Omental fat pad (tissue), 4 donors: ENCODE data around the gene PSMF1. TPM values are rescaled to one million over a fixed set of nuclear protein-coding genes. Genes with fewer than 3 reads are reported as not detected.
"Not testable (repeated sequence)": the region's sequence is repeated elsewhere in the genome, so short reads cannot be mapped to it uniquely, and the experiment has no call there.

Experiments used
- ATAC-seq: fragments of 150-250 bp; one replicate; pipeline ENCODE4 v1.9.1; 2016; ENCODE audit warnings: mild to moderate bottlenecking, moderate library complexity; ENCODE audit not compliant: low FRiP score
- DNase-seq: peaks from one replicate; pipeline ENCODE4 v3.0.0-alpha.2; 2019; ENCODE audit warnings: low spot score
- total RNA-seq, 4 donors: library from RNA; depleted of rRNA; stranded (reverse); fragments of >200 nt; gene quantifications; one replicate each; pipeline ENCODE4 v1.1.0, GENCODE V29; 2016
- TF ChIP-seq, protein P1 (sequence below), 3 donors: fragments of 450-650 bp; IDR thresholded peaks; one replicate each; pipeline ENCODE4 v1.5.1; 2016 to 2017; ENCODE audit warnings: antibody characterized with exemption in 3 of 3, mild to moderate bottlenecking in 3 of 3, moderate library complexity in 2 of 3

Gene PSMF1
- total RNA-seq, 4 donors from 2014 or later, result 60.9 to 140 (median 74.6) TPM

DNA sequence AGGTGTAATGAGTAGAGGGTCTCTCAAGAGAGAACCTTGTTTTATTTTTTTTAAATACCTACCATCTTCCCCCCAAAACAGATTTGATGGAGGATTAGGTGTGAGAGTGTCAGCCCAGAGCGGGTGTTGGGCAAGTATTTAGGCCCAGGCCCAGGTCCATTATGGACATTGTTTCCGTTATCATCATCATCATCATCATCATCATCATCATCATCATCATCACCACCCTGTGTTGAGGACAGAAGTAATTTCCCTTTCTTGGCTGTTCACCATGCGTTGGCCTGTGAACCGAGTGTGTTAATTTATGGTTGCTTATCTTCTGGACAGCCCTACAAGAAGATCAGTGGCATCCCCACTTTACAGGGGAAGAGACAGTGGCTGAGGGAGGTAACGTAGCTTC, 28.6 kb downstream of the PSMF1 start:
- TF ChIP-seq, protein P1, sequence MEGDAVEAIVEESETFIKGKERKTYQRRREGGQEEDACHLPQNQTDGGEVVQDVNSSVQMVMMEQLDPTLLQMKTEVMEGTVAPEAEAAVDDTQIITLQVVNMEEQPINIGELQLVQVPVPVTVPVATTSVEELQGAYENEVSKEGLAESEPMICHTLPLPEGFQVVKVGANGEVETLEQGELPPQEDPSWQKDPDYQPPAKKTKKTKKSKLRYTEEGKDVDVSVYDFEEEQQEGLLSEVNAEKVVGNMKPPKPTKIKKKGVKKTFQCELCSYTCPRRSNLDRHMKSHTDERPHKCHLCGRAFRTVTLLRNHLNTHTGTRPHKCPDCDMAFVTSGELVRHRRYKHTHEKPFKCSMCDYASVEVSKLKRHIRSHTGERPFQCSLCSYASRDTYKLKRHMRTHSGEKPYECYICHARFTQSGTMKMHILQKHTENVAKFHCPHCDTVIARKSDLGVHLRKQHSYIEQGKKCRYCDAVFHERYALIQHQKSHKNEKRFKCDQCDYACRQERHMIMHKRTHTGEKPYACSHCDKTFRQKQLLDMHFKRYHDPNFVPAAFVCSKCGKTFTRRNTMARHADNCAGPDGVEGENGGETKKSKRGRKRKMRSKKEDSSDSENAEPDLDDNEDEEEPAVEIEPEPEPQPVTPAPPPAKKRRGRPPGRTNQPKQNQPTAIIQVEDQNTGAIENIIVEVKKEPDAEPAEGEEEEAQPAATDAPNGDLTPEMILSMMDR (IDR thresholded peaks at IDR 0.05), result no peak

DNA sequence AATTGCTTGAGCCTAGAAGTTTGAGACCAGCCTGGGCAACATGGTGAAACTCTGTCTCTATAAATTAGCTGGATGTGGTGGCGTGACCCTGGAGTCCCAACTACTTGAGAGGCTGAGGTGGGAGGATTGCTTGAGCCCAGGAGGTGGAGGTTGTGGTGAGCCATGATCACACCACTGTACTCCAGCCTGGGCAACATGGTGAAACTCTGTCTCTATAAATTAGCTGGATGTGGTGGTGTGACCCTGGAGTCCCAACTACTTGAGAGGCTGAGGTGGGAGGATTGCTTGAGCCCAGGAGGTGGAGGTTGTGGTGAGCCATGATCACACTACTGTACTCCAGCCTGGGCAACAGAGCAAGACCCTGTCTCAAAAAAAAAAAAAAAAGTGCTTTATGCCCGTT, 31.4 kb downstream of the PSMF1 start:
- not testable (repeated sequence) for ATAC-seq, DNase-seq

More for the DNA sequence above, 28.6 kb downstream of the PSMF1 start:
- no peak for DNase-seq
- no peak for ATAC-seq

- no peak for DNase-seq
- ATAC-seq, result no peak
- TF ChIP-seq, protein P1 (IDR thresholded peaks at IDR 0.05), result no peak
Measured at GRCh38 chr20:1150218-1150617, 31.8 kb downstream of the PSMF1 start.

DNA sequence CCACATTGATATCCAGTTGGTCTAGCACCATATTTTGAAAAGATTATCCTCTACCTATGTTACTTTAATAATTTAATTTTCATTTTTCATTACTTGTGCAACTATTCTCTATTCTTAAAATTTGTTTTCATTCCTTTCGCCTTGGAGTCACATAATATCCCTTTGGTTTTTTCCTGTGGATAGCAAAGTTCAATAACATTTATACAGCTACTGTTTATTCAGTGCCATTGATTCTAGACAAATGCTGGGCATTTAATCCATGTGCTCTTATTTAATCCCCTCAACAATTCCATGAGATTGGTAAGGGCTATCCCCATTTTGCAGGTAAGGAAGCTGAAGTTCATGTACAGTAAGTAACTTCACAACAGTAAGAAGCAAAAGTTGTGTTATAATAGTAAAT, 32.6 kb downstream of the PSMF1 start:
- TF ChIP-seq, protein P1 (IDR thresholded peaks at IDR 0.05), result no peak
- ATAC-seq (no peak), DNase-seq (no peak)

DNA sequence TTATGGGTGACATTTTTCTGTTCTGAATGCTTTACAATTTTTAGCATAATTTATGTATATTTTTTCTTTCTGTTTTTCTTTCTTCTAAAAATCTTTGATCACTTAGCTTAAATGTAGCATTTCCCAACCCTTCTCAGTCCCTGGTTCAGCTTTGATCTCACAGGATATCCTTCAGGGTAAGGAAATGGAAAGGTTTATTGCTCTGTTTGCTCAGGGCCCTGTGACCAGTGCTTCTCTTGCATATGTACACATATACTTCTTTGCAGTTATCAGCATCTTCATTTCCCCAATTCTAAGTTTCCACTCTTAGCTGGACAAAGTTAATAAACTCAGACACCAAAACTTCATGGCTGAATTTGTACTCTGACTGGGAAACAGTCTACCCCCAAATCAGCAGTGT, 35.8 kb downstream of the PSMF1 start:
- TF ChIP-seq, protein P1 (IDR thresholded peaks at IDR 0.05), result no peak
- no peak for ATAC-seq
- no peak for DNase-seq

- ATAC-seq (no peak), DNase-seq (no peak)
- TF ChIP-seq, protein P1 (IDR thresholded peaks at IDR 0.05), result no peak
Measured at GRCh38 chr20:1154691-1155090, 36.3 kb downstream of the PSMF1 start.

GRCh38 chr20:1155342-1155741, 36.9 kb downstream of the PSMF1 start:
- no peak for DNase-seq
- ATAC-seq, result no peak
- TF ChIP-seq, protein P1 (IDR thresholded peaks at IDR 0.05), result no peak

DNA sequence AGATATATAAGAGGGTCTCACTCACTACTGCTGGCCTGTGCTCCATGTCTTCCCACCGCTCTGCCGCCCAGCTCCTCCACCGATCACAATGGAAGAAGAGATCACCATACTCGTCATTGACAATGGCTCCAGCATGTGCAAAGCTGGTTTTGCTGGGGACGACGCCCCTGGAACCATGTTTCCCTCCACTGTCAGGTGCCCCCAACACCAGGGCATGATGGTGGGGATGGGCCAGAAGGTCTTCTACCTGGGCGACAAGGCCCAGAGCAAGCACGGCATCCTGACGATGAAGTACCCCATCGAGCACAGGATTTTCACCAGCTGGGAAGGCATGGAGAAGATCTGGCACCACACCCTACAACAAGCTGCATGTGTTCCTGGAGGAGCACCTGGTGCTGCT, 42.1 kb downstream of the PSMF1 start:
- ATAC-seq, result no peak
- TF ChIP-seq, protein P1 (IDR thresholded peaks at IDR 0.05), result no peak
- no peak for DNase-seq
